Stimulated activated CD8-positive, alpha-beta memory T cell treated with anti-CD3 and anti-CD28 coated beads, Interleukin-12 subunit alpha, Interleukin-12 subunit beta, amount 100 ng/mL, for 24 hours (primary cell): ENCODE results near the gene NCAPD3.

ENCODE experiments used
- DNase-seq: peaks from one replicate; pipeline ENCODE4 v3.0.0-alpha.2; 2020; ENCODE audit errors: extremely low read depth

NCAPD3 gene

DNA sequence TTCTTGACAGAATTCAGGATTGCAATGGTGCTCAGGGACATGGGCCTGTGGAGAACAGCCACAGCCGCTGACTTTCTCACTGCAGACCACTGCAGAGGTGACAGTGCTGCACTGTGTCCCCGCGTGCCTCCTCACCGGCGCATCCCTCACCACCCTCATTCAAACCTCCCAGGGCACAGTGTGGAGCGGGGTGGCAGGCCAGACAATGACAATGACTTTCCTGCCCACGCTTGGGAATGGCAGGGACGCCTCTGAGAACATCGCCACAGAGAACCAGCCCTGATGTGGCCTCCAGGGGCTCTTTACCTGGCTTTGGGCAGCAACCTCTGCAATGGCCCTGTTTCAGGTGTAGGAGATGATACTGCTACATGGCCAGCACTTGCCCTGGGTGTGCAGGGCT lies 65.7 kb downstream of the NCAPD3 start:
- no peak for DNase-seq

DNA sequence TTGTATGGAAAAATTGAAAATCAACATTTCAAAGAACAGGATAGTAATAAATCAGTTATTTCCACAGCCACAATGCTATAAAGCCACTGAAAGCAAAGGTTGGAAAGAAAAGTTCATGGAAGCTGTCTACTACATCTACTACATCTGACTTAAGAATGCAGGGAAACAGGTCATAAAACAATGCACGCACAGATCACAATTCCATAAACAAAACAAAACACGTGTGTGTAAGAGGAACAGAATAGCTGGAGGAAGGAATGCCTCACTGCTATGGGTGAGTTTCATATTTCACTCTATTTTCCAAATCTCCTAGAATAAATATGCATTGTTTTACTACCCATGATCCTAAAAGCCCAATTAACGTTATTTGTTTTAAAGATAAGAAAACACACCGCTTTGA lies 66.3 kb downstream of the NCAPD3 start:
- DNase-seq = no peak

DNA sequence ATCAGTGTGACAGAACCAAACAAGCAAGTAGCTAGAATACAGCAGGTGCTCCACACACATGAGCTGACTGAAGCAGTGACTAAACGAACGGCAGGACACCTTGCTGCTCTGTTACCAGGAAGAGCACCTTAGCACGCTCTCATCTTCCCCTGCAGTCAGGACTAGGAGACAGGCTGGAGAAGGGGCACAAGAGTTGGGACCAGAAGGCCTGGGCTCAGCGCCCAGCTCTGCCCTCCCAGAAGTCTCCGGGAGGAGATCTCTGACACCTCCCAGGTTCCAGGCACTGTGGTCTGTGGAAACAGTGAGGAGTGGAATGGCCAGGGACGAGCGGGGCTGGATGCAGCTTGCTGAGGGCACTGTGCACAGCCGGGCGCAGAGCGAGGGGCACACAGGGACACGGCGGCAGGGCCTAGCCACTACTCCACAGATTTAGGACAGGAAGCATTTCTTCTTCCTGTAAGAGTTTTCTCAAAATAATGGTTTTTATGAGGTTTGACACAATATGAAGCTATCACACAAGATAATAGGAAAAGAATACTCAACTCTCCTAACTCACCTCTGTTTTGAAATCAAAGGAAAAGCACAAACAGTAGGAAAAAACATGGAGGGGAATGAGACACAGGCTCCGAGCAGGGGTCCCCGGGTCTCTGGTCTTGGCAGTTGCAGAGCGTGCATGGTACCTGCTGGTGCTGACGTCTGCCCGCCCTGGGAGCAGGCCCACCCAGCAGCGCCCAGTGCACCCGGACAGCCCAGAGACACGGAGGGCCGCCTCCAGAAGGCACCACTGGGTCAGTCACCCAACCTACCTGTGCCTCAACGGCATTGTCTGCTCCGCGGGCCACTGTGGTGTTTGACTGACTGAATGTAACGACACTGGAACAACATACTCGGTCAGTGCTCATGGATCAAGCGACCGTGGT lies 67.6 kb downstream of the NCAPD3 start:
- DNase-seq = no peak

DNA sequence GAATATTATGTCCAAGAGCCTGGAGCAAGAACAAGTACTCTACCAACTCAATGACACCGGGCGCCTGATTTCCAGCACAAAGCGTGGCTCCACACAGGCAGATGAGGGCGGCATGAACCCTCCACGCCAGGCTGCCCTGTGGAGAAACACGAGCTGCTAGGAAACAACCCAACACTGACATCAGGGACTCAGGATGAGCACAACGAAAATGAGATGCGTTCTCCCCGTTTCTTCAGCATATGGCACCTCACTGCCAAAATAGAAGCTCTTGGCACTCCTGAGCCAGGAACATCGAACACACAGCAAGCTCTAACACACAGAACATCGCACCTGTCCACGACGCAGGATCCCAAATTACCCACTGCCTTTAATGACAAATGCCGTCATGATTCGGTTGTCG lies 68.3 kb downstream of the NCAPD3 start:
- no peak for DNase-seq

DNA sequence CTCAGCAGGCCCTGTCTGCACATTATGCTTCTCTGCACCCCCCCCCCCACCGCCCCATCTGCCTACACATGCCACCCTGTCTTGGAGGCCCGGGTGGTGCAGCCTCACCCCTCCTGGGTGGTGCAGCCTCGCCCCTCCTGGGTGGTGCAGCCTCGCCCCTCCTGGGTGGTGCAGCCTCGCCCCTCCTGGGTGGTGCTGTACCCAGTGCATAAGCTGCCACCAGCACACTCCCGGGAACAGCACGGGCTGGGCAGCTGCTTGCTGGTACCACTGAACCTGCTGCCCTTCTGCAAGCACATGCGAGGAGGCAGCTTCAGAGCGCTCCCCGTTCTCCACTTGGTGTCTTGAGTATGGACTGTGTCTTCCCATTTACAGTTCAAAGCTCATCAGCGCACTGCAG lies 69.3 kb downstream of the NCAPD3 start:
- DNase-seq = no peak

DNA sequence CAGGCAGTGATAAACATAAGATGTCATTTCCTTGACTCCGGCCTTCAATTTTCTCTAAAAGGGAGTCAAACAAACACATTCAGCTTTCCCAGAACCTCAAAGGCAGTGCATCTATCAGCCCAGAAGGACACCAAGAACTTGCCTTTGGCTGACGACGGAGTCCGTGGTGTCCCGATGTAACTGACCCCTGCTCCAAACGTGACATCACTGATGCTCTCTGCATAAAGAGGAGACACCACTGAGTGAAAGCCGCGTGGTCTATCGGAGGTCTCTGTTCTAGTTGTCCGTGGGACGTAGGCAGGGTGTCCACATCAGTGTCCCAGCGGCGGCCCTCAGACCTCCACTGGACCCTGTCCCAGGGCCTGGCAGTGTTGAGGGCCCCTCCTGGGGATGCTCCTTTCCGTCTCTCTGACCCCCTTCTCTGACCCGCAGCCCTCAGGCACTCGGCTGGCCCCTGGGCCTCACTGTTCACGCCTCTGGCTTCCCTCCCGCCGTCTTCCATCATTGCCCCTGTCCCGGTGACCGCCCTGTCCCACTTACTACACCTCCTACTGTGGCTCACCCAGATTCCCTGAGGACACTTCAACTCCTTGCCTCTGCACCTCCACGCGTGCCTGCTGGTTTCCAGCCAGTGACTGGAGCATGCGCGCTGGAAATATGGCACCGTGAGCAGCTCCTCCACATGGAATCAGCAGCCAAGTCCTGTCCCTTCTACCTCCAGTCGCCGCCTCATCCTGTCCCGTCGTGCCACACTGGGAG lies 70.4 kb downstream of the NCAPD3 start:
- DNase-seq = no peak

DNA sequence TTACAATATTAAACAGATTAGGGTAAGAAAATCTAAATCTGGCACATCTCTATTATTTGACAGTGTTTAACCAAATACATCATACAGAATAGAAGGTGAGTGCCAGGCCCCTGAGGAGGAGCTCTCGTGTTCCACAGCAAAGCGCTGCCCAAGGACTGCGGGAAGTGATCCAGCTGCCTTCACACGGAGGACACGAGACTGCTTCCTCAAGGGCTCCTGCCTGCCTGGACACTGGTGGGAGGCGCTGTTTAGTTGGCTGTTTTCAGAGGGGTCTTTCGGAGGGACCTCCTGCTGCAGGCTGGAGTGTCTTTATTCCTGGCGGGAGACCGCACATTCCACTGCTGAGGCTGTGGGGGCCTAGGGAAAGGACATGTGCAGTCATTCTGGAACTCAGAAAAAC lies 71.1 kb downstream of the NCAPD3 start:
- no peak for DNase-seq

DNA sequence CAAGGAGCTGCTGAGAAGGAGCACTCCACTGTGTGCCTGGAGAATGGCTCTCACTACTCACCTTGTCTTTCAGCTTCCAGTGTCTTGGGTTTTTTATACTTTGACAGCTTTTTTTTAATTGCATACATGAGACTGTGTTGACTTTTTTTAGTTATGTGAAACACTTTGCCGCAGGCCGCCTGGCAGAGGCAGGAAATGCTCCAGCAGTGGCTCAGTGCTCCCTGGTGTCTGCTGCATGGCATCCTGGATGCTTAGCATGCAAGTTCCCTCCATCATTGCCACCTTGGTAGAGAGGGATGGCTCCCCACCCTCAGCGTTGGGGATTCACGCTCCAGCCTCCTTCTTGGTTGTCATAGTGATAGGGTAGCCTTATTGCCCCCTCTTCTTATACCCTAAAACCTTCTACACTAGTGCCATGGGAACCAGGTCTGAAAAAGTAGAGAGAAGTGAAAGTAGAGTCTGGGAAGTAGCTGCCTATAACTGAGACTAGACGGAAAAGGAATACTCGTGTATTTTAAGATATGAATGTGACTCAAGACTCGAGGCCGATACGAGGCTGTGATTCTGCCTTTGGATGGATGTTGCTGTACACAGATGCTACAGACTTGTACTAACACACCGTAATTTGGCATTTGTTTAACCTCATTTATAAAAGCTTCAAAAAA lies 72.6 kb downstream of the NCAPD3 start:
- no peak for DNase-seq

DNA sequence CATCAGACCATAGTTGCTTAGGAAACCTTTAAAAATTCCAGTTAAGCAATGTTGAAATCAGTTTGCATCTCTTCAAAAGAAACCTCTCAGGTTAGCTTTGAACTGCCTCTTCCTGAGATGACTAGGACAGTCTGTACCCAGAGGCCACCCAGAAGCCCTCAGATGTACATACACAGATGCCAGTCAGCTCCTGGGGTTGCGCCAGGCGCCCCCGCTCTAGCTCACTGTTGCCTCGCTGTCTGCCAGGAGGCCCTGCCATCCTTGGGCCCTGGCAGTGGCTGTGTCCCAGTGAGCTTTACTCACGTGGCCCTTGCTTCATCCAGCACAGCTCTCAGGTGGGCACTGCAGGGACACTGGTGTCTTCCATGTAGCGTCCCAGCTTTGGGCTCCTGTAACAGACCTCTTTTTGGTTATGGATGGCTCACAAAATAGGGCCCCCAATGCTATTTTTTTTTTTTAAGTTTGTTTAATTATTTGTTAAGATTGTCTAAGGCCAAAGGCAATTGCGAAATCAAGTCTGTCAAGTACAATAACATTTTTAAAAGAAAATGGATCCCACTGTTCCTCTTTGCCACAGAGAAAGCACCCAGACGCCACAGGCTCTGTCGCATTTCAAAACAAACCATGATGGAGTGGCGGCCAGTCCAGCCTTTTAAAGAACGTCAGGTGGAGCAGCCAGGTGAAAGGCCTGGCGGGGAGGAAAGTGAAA lies 73.4 kb downstream of the NCAPD3 start:
- DNase-seq = no peak

DNA sequence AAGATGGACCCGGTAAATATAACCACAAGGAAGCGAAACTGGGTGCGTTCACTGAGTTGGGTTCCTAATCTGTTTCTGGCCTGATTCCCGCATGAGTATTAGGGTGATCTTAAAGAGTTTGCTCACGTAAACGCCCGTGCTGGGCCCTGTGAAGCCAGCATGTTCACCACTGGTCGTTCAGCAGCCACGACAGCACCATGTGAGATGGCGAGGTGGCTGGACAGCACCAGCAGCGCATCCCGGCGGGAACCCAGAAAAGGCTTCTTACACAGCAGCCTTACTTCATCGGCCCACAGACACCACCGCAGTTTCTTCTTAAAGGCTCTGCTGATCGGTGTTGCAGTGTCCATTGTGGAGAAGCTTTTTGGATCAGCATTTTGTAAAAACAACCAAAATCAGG lies 74.4 kb downstream of the NCAPD3 start:
- DNase-seq = no peak

DNA sequence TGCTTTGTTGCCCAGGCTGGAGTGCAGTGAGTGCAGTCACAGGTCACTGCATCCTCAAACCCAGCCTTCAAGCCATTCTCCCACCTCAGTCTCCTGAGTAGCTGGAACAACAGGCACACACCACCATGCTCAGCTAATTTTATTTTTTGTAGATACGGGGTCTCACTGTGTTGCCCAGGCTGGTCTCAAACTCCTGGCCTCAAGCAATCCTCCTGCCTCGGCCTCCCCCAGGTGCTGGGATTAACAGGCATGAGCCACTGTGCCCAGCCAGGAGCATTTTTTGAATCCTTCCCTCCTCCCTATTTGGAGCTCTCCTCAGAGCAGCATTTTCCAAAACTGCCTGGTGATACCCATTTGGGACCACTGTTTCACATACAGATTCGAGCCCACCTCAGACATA lies 77.2 kb downstream of the NCAPD3 start:
- DNase-seq = no peak

DNA sequence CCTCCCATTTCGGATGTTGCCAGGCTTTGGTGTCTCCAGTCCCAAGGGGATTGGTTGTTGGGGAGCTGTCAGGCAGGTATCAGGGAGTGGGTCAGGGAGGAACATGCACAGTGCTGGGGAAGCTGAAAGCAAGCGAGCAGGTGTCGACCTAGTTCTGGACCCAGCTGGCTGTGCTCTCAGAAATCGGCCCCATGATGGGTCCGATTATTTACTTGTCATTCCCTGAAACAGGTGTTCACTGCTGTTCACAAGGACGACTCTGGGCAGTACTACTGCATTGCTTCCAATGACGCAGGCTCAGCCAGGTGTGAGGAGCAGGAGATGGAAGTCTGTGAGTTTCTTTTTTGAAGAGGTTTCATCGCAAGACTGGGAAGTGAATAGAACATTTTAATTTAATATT lies 78.1 kb downstream of the NCAPD3 start:
- DNase-seq = no peak

DNA sequence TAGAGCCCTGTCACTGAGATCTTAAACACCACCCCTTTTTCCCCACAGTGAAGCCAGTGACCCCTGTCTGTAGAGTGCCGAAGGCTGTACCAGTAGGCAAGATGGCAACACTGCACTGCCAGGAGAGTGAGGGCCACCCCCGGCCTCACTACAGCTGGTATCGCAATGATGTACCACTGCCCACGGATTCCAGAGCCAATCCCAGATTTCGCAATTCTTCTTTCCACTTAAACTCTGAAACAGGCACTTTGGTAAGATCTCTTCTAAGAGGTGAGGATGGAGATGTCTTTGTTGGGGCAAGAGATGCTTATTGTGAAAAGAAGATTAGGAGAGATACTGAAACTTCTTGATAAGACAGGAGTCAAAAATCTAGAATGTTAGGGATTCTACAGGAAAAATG lies 79.0 kb downstream of the NCAPD3 start:
- DNase-seq = no peak

DNA sequence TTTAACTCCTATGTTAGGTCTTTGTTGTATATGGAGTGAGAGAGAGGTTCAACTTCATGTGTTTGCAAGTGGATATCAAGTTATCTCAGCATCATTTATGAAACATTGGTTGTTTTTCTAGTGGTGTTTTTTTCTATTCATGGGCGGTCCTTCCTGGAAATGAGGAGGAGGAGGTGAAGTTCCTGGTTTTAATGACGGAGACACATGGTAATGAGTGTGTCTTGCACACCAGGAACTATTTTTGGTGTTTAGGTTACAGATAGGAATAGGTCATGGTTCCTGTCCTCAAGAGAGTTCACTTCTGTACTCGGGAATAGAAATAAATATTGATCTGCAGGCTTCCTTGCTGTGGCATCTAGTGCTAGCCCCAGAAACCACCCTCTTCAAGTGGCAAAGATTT lies 80.0 kb downstream of the NCAPD3 start:
- no peak for DNase-seq

DNA sequence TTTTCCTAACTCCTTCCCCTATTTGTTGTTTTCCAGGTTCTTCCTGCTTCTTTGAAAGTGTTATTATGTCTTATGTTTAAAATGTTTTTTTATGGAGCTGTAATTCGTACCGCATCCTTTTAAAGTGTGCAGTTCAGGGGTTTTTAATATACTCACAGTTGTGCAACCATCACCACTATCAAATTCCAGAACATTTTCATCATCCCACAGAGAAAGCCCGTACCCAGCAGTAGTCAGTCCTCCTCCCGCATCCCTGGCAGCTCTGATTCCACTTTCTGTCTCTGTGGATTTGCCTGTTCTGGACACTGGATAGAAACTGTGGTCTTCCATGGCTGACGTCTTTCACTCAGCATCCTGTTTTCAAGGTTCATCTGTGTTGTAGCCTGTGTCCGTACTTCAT lies 81.2 kb downstream of the NCAPD3 start:
- no peak for DNase-seq

DNA sequence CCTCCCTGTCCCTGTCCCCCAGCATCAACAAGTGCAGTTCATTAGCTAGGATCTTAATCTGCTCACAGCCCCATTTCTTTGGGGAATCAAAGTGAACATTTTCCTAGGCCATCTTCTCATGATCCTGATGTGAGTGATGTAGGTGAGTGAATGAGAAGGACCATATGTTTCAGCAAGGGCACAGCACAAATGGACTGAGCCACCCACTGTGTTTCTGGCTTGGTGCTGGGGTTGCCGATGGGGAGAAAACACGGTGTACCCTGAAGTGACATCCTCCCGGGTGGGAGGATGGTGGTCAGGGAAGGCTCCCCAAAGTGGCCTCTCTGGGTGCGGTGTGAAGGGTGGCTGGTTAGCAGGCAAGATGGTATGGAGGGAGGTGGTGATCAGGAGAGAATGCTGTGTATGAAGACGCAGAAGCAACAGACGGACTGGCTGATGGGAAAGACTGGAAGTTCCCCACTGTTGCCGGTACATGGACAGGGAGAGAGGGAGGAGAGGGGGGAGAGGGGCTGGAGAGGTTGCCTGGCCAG lies 82.7 kb downstream of the NCAPD3 start:
- DNase-seq = no peak

DNA sequence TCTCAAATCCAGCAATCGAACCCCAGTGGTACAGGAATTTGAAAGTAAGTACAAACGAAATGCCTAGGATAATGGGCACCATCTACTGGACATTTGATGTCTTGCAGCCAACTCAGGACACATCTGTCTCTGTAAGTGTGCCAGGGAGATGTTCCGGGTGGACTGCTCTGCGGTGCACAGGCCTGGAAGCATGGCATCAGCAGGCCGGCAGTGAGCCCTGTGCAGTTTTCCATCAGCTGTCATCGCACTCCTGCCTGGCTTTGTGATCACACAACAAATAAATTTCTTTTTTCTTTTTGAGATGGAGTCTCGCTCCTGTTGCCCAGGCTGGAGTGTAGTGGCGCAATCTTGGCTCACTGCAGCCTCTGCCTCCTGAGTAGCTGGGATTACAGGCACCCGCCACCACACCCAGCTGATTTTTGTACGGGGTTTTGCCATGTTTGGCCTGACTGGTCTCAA lies 83.9 kb downstream of the NCAPD3 start:
- peak; percentile 3 for DNase-seq

DNA sequence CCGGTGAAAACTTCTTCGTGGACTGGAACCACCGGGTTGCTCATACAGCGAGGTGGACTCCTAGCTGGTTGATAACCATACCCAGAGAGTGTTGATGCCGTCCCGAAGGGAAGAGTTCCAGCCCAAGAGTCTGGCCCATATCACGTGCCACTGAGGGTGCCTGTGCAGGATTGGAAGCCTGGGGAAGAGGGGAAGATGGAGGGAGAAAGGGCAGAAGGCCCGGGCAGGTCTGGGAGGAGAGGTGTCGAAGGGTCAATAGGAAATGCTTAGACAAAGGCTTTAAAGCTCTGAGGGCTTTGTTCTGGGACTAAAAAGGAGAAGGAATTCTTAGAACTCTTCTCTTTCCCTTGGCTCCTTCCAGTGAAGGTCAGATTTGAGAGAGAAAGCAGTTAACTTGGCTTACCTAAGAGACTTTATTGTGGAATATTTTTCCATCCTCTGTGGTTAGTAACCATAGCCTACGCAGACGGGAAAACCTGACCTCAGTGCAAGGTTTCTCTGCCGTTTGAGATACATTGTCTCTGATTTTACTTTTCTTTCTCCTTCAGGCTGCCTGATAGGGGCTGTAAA lies 84.4 kb downstream of the NCAPD3 start:
- no peak for DNase-seq

DNA sequence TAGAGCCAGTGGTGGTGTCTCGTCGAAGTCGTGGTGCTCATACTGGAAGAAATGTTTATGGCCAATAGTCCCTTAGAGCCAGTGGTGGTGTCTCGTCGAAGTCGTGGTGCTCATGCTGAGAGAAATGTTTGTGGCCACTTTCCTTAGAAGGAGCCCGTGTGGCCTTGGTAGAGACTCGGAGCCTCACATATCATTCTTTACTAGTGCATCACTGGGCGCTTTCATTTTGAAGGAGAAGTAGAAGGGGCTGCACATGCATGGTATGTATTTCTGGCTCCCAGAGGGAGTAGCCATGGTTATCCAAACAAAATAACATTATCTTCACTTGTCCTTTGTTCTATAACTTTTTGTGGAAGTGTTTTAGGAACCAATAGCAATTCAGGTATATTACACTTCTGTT lies 85.4 kb downstream of the NCAPD3 start:
- DNase-seq = no peak

DNA sequence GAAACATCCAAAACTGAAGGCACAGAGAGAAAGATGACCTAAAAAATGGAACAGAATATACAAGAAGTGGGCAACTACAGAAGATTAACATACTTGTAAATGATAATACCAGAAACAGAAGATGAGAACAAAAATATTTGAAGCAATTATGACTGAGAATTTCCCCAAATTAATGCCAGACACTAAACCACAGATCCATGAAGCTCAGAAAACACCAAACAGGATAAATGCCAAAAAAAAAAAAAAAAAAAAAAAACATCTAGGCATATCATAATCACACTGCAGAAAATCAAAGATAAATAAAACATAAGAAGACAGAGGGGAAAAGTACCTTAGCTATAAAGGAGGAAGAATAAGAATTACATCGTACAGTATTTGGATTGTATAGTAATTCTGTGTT lies 89.6 kb downstream of the NCAPD3 start:
- no peak for DNase-seq

DNA sequence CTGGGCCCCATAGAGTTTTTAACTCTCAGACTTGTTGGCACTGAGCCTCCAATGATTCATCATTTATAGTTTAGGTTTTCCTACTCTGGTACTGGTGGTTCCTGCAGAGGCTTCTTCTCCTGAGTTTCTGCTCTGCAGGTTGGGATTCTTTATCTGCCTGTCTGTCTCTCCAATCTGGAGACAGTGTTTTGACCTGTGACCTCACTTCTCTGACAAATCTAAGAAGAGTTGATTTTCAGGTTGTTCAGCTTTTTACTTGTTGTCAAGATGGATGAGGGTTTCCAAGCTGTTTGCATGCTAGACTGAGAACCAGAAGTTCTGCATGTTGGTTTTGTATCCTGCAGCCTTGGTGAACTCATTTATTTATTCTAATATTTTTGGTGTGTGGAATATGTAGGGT lies 91.0 kb downstream of the NCAPD3 start:
- DNase-seq = no peak
